ENCODE results near the gene GOLGA6L2.
"Not testable (repeated sequence)": the region's sequence is repeated elsewhere in the genome, so short reads cannot be mapped to it uniquely, and the experiment has no call there.

GOLGA6L2 gene

GRCh38 chr15:23447107-23447500 is at the start of gene GOLGA6L2:
GOLGA6L2 (minus strand) TSS chr15:23447243; CDS start chr15:23447181, 62 bp downstream.
- DNase-seq, result no peak

DNA sequence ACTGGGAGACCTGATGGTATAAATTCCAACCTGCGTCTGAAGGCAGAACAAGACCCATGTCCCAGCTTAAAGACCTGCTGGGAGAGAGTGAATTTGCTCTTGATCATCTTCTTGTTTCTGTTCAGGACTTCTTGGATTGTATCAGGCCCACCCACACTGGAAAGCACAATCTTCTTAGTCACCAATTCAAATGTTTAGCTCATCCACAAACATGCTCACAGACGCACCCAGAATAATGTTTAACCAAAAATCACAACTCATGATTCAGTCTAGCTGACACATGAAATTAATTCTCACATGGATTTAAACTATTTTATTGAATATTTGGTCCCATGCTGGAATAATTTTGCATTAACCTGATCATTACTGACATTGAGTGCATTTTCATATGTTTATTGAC is 37.8 kb upstream of the GOLGA6L2 start:
- DNase-seq, result no peak

GRCh38 chr15:23483821-23484299 is 36.8 kb upstream of the GOLGA6L2 start:
- DNase-seq, result no peak

DNA sequence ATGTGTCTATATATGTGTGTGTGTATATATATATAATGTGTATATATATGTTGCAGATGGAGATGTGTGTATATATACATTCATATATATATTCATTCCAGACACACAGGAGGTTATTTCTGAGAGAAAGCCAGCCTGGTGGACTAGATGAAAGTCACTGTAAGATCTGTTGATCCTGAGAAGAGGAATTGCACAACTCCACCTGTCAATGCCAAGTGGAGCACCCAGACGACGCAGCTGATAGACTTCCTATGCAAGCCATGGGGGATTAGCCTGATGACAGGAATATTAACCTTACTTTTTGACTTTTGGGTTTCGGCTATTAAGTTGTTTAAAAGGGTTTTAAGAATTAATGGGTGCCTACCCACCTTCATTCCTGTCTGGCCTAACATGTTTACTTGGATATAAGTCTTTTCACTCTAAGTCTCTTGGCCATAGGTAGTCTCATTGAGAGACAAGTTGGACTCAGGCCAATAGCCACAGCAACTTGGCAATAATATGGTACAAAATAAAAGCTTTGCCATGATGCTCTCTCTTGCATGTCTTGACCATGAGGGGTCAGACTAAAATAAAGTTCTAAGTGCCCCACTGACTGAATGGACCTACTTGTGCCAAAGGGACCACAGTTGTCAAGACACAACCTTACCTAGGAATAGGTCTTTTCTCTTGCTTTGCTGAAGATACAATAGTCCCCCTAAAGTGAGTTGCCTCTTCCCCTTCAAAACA is 35.9 kb upstream of the GOLGA6L2 start:
- DNase-seq, result no peak

- no peak for DNase-seq
These were observed 35.2 kb upstream of the GOLGA6L2 start for GRCh38 chr15:23482228-23482627.

DNA sequence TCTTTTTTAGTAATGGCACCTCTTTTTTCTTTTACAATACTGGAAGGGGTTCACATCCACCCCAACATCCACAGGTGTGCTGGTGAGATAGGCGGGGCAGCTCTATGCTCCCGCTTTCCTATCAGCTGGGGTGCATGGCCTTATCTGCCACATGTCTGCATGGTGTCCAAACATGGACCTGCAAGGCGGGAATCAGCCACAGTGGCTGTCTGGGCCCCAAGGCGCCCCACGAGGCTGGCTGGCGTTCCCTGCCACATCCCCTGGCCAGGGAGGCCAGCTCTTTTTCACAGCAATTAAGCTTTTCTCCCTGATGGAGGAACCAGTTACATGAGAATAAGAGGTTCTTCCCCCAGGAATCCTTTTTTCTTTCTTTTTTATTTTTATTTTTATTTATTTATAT is 30.9 kb upstream of the GOLGA6L2 start:
- DNase-seq, result no peak

GRCh38 chr15:23472678-23473077 is 25.6 kb upstream of the GOLGA6L2 start:
- DNase-seq, result no peak

GRCh38 chr15:23472033-23472432 is 25.0 kb upstream of the GOLGA6L2 start:
- DNase-seq, result no peak

DNA sequence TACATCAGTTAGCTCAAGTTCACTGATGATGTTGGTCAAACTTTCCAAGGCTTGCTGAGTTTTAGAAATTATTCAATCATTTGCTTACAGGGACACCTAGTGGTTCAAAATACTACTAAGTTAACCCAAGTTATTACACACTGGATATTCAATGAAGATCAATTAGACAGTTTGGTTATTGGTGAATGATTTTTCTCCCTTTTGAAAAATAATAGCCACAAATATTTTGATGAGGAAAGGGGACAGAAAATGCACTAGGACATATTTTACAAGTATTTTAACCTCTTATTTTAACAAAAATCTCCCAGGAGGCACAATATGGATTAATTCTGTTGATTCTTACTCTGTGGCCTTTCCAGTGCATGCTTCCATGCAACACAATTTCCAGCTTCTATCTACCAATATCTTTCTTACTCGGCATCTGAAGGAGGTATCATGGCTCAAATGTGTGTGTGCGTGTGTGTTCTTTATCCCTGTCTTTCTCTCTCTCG is 20.1 kb upstream of the GOLGA6L2 start:
- peak; percentile 2 to 11 for DNase-seq

- DNase-seq, result no peak
These were observed 10.8 kb upstream of the GOLGA6L2 start for GRCh38 chr15:23457890-23458289.

- no peak for DNase-seq
These were observed 582 bp downstream of the GOLGA6L2 start for GRCh38 chr15:23446215-23447106.

- DNase-seq, result no peak
These were observed 2.8 kb downstream of the GOLGA6L2 start for GRCh38 chr15:23444269-23444668.

- no peak for DNase-seq
These were observed 5.8 kb downstream of the GOLGA6L2 start for GRCh38 chr15:23441204-23441603.

DNA sequence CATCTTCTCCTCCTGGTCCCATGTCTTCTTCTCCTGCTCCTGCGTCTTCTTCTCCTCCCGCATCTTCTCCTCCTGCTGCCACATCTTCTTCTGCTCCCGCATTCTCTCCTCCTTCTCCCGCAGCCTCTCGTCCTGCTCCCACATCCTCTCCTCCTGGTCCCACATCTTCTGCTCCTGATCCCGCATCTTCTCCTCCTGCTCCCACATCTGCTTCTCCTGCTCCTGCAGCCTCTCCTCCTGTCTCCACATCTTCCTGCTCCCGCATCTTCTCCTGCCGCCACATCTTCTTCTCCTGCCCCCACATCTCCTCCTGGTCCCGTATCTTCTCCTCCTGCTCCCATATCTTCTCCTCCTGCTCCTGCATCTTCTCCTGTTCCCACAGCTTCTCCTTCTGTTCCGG is 6.4 kb downstream of the GOLGA6L2 start:
- DNase-seq, result no peak

GRCh38 chr15:23439513-23439912 is 7.5 kb downstream of the GOLGA6L2 start:
- no peak for DNase-seq

DNA sequence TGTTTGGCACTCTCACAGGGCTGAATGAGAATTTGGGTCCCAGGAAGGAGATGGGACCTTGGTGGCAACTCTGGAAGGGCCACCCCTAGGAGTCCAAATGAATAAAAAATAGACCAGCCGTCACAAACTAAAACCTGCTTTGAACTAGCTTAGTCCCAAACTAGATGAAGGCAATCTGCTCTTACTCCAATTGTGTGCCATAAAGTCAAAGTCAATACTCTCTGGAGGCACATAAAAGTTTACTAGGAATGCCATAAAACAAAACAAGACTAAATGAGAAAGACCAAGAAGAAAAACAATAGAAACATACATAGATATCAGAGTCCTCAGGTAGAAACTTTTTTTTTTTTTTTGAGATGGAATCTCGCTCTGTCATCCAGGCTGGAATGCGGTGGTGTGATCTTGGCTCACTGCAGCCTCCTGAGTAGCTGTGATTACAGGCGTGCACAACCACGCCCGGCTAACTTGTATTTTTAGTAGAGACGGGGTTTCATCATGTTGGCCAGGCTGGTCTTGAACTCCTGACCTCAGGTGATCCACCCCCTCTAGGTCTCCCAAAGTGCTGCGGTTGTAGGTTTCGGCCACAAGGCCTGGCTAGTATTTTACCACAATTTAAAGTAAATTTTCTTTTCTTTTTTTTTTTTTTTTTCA is 8.1 kb downstream of the GOLGA6L2 start:
- DNase-seq, result no peak

GRCh38 chr15:23437673-23438072 is 9.4 kb downstream of the GOLGA6L2 start:
- DNase-seq, result no peak

- DNase-seq, result no peak
These were observed 9.9 kb downstream of the GOLGA6L2 start for GRCh38 chr15:23437146-23437545.

GRCh38 chr15:23436421-23436820 is 10.6 kb downstream of the GOLGA6L2 start:
- no peak for DNase-seq

DNA sequence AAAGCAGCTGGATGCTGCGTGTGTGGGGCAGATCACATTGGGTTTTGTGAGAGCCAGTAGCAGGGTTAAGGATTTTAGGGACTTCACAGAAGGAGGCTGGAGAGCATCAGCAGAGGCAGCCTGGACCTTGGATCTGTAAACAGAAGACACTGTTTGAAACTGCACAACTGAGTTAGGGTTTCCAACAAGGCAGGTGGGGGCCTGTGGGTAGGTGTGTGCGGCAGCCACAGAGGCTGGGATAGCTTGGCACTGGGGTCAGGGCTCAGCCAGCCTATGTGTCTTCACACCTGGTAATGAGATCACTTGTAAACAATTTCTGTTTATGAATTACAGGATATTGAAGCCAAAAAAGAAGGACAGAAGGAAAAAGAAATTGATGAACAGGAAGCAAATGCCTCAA is 12.3 kb downstream of the GOLGA6L2 start:
- not testable (repeated sequence) for DNase-seq

DNA sequence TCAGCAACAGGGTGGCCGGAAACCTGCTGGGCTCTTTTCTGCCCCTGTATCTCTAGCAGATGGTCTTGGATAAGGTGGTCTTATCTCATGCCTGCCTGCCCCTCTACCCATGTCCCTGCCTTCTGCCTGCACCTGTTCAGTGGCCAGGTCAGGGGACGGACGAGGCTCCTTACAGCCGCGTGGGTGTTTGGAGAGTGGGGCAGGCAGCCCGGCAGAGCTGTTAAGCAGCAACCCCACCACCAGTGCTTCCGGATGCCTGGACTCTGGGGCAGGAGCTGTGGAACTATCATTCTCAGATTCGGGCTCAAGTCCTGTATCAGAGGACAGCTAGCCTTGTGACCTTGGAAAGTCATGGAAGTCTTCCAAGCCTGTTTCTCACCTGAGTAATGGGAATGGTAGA is 21.7 kb downstream of the GOLGA6L2 start:
- DNase-seq, result not testable (repeated sequence)

- DNase-seq, result no peak
These were observed 22.7 kb downstream of the GOLGA6L2 start for GRCh38 chr15:23424111-23424904.

All from inflammatory macrophage treated with lipopolysaccharide for 1 hour (primary cell).